Measurements from ENCODE around the gene MIEF2. TPM values are rescaled to one million over a fixed set of nuclear protein-coding genes. Genes with fewer than 3 reads are reported as not detected.
"Not testable (repeated sequence)": the region's sequence is repeated elsewhere in the genome, so short reads cannot be mapped to it uniquely, and the experiment has no call there.

The MIEF2 gene
- total and polyA plus RNA-seq, 10 of the 15 experiments (the other 5 are each of a cell fraction or from before 2014, with no cell fraction given), result 0.16 to 9.2 (median 4.1) TPM

GRCh38 chr17:18298061-18298460, 37.6 kb downstream of the MIEF2 start:
- H3K27me3 ChIP-seq (replicated peaks in 1 of 2; ENCODE audit: control insufficient read depth in 2 of 2, insufficient read depth in 2 of 2, low read length in 1 of 2); BruUV-seq (replicated peaks); H3K27ac ChIP-seq (ENCODE audit: control insufficient read depth, insufficient read depth); in situ Hi-C loops (cut with MboI); intact Hi-C loops (cut with micrococcal nuclease; ENCODE audit: unreplicated experiment); H3K9ac ChIP-seq (ENCODE audit: control insufficient read depth, insufficient read depth, low read length); CTCF ChIA-PET; DNase-seq (ENCODE audit: low read depth, low spot score); ATAC-seq; SMC1A ChIA-PET (ENCODE audit: uncharacterized antibody, unreplicated experiment); FAIRE-seq; RAD21 ChIA-PET (ENCODE audit: unreplicated experiment); H3K9me3 ChIP-seq (replicated peaks; ENCODE audit: control insufficient read depth, insufficient read depth, low read length); H3K4me3 ChIP-seq; H3K4me1 ChIP-seq (ENCODE audit: control insufficient read depth, insufficient read depth, low read length); POLR2A ChIA-PET; H3K4me2 ChIP-seq (ENCODE audit: control insufficient read depth, insufficient read depth); H2AFZ ChIP-seq (ENCODE audit: control insufficient read depth, low read depth, low read length); H3K79me2 ChIP-seq (ENCODE audit: control insufficient read depth, insufficient read depth, low read length); H4K20me1 ChIP-seq (ENCODE audit: control insufficient read depth, insufficient read depth): not testable (repeated sequence)
- 97% methylated on average over 6 of the region's 30 CpGs for WGBS (ENCODE audit: insufficient coverage, insufficient replicate concordance, low lambda C conversion rate, missing lambda C conversion rate)
- H3K36me3 ChIP-seq (ENCODE audit: control insufficient read depth in 2 of 2, insufficient read depth in 2 of 2, low read length in 1 of 2), result peaks cover 11 to 28% of the 10 kb centered on the region in 2 experiments

GRCh38 chr17:18300725-18301480, 40.4 kb downstream of the MIEF2 start:
- H4K20me1 ChIP-seq (ENCODE audit: control insufficient read depth, insufficient read depth), result no peaks in the 10 kb centered on the region
- no peaks in the 10 kb centered on the region for H3K79me2 ChIP-seq (ENCODE audit: control insufficient read depth, insufficient read depth, low read length)
- no peaks in the 10 kb centered on the region for H3K4me1 ChIP-seq (ENCODE audit: control insufficient read depth, insufficient read depth, low read length)
- no peak overlapping the region for H3K4me2 ChIP-seq (ENCODE audit: control insufficient read depth, insufficient read depth)
- RAD21 ChIA-PET (ENCODE audit: unreplicated experiment), result no interaction called here
- no peak overlapping the region for H3K9ac ChIP-seq (ENCODE audit: control insufficient read depth, insufficient read depth, low read length)
- H2AFZ ChIP-seq (ENCODE audit: control insufficient read depth, low read depth, low read length), result no peak overlapping the region
- CTCF ChIA-PET, result no interaction called here
- in situ Hi-C loops (cut with MboI), result no loop called here
- H3K36me3 ChIP-seq (ENCODE audit: control insufficient read depth in 2 of 2, insufficient read depth in 2 of 2, low read length in 1 of 2), result peaks cover 13 to 35% of the 10 kb centered on the region in 2 experiments
- no peak overlapping the region for H3K27ac ChIP-seq (ENCODE audit: control insufficient read depth, insufficient read depth)
- ATAC-seq, result no peak
- POLR2A ChIA-PET, result no interaction called here
- SMC1A ChIA-PET (ENCODE audit: uncharacterized antibody, unreplicated experiment), result interaction anchor here (1.3 kb wide), 1 partner anchor 32 kb away, joined by 3 read pairs; no protein-coding TSS in a partner anchor
- 94% methylated on average over 8 of the region's 8 CpGs for WGBS (ENCODE audit: insufficient coverage, insufficient replicate concordance, low lambda C conversion rate, missing lambda C conversion rate)
- H3K27me3 ChIP-seq (replicated peaks in 1 of 2; ENCODE audit: control insufficient read depth in 2 of 2, insufficient read depth in 2 of 2, low read length in 1 of 2), result no peaks in the 10 kb centered on the region
- DNase-seq (ENCODE audit: low read depth, low spot score), result no peak
- no peak for FAIRE-seq
- H3K4me3 ChIP-seq, result no peak overlapping the region
- no peaks in the 10 kb centered on the region for H3K9me3 ChIP-seq (replicated peaks; ENCODE audit: control insufficient read depth, insufficient read depth, low read length)
- intact Hi-C loops (cut with micrococcal nuclease; ENCODE audit: unreplicated experiment), result no loop called here
- no TSS peak for BruUV-seq (replicated peaks)
- TF ChIP-seq NRF1 (conservative IDR thresholded peaks at IDR 0.05; ENCODE audit: low read depth, low read length) (no peak), POLR2AphosphoS2 (IDR thresholded peaks at IDR 0.05; ENCODE audit: low read depth, low read length) (no peak), EZH2 (IDR thresholded peaks at IDR 0.05; ENCODE audit: borderline replicate concordance, control insufficient read depth, low read depth, low read length) (no peak), FOXM1 (IDR thresholded peaks at IDR 0.05; ENCODE audit: low read depth, low read length) (no peak), HDAC2 (IDR thresholded peaks at IDR 0.05) (no peak), HDAC6 (IDR thresholded peaks at IDR 0.05; ENCODE audit: unreplicated experiment) (no peak), RELA (IDR thresholded peaks at IDR 0.05; ENCODE audit: borderline replicate concordance, partially characterized antibody) (no peak), DPF2 (IDR thresholded peaks at IDR 0.05) (no peak), ZBTB4 (CRISPR knock-in tag; IDR thresholded peaks at IDR 0.05) (no peak), PAX8 (IDR thresholded peaks at IDR 0.05) (no peak), HDGF (IDR thresholded peaks at IDR 0.05) (no peak), ETV6 (conservative IDR thresholded peaks at IDR 0.05 in 1 of 2, IDR thresholded peaks at IDR 0.05 in 1 of 2; ENCODE audit: borderline replicate concordance in 1 of 2, low read depth in 1 of 2) (no peak), SP1 (IDR thresholded peaks at IDR 0.05; ENCODE audit: low read depth, low read length) (no peak), ZZZ3 (IDR thresholded peaks at IDR 0.05; ENCODE audit: control insufficient read depth, insufficient read length, low read depth) (no peak), STAT1 (conservative IDR thresholded peaks at IDR 0.05) (no peak)

Measured in GM12878 (cell line).